ENCODE measurements around the gene CCM2.

CCM2 gene

DNA sequence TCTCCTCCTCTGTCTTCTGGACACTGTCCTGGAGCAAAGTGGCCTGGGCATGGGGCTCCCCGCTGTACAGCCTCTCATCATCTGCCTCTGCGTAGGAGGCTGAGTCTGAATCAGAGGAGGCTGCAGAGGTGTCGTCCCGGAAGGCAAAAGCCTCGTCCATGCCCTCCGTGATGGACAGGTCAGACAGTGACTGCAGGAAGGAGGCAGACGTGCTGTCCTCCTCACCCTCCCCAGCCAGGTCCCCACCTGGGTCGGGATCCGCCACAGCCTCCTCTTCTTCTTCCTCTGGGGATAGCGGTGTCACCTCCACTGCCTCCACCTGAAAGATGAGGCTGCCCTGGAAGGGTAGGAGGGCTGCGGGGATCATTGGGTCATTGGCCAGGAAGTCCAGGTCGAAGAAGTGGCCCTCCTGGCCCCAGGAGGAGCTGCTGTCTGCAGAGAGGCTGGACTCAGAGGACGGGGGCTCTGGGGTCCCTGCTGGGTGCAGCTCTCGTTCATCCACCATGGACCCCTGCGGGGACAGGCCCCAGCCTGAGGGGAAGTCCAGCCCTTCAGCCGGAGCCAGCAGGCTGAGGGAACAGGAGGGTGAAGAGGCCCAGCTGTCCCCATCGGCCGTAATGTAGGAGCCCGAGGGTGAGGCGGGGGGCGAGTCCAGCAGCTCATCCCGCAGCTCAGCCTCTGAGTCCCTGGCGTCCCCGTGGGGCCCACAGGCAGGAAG lies 85.1 kb downstream of the CCM2 start:
- Histone ChIP-seq H3K27ac (ENCODE audit: low read length) (no peak overlapping the region), H3K9me3 (ENCODE audit: control insufficient read depth, low read depth, low read length) (no peaks in the 10 kb centered on the region), H3K9ac (ENCODE audit: low read length) (no peak overlapping the region), H3K27me3 (ENCODE audit: control insufficient read depth, insufficient read depth, low read length) (peaks cover 15% of the 10 kb centered on the region), H3K36me3 (ENCODE audit: control insufficient read depth, low read depth, low read length) (no peaks in the 10 kb centered on the region), H3K4me1 (ENCODE audit: control insufficient read depth, low read depth, low read length) (no peaks in the 10 kb centered on the region), H3K4me3 (ENCODE audit: low read length) (no peak overlapping the region)

DNA sequence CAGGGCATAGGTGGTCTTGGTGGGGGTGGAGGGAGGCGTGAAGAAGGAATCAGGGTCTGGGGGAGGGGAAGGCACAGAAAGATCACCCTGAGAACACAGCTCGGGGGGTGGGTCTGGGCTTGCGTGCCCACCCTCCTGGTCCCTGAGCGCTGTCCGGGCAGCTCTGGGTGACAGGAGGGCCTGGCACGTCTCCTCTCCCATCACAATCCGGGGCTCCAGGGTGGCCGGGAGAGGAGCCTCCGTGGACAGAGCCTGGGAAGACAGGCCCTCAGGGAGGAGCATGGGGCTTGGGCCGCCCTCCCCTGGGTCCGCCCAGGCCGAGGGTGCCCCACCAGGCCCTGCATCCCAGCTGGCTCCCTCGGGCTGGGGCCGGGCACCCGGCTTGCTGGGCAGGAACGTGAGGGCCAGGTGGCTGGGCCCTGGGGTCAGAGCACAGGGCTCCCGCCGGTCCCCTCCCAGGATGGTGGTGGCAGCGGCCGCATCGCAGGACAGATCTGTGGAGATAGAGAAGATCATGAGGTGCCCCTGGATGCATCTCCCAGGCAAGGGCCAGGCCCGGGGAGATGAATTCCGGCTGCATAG lies 85.7 kb downstream of the CCM2 start:
- Histone ChIP-seq H3K9ac (ENCODE audit: low read length) (no peak overlapping the region), H3K27ac (ENCODE audit: low read length) (no peak overlapping the region), H3K36me3 (ENCODE audit: control insufficient read depth, low read depth, low read length) (no peaks in the 10 kb centered on the region), H3K4me1 (ENCODE audit: control insufficient read depth, low read depth, low read length) (no peaks in the 10 kb centered on the region), H3K27me3 (ENCODE audit: control insufficient read depth, insufficient read depth, low read length) (peaks cover 15% of the 10 kb centered on the region), H3K4me3 (ENCODE audit: low read length) (no peak overlapping the region), H3K9me3 (ENCODE audit: control insufficient read depth, low read depth, low read length) (no peaks in the 10 kb centered on the region)

DNA sequence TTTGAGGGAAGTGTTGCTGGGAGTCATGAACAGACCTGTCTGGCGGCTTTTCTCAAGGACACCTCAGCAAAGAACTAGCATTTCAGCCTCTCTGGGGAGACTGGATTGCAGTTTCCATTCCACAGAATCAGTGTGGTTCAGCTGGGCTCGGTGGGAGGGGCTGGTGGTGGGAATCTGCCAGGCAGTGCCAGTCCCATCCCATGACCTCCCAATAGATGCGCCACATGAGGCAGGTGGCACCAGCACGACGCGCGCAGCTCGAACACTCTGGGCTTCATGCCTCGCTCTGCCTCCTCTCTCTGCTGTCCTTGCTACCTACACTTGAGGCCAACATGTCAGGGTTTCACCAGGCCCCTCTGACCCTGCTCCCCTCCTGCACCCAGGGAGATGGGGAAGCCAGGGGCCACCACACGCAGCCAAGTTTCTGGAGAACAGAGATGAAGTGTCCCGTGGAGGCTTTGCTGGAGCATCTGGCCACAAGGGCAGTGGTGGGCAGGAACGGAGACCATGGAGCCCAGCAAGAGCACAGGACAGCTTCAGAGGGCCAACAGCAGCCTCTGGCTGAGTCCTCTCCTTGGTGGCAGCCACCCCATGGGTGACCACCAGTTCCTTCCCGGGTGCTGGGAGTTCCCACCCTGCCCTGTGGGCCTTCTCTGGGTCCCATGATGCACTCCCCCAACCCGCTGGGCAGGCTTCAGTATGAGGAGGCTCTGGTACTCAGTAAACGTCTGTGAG lies 86.5 kb downstream of the CCM2 start:
- Histone ChIP-seq H3K4me1 (ENCODE audit: control insufficient read depth, low read depth, low read length) (no peaks in the 10 kb centered on the region), H3K36me3 (ENCODE audit: control insufficient read depth, low read depth, low read length) (no peaks in the 10 kb centered on the region), H3K9me3 (ENCODE audit: control insufficient read depth, low read depth, low read length) (no peaks in the 10 kb centered on the region), H3K9ac (ENCODE audit: low read length) (no peak overlapping the region), H3K4me3 (ENCODE audit: low read length) (no peak overlapping the region), H3K27ac (ENCODE audit: low read length) (no peak overlapping the region), H3K27me3 (ENCODE audit: control insufficient read depth, insufficient read depth, low read length) (peaks cover 15% of the 10 kb centered on the region)

DNA sequence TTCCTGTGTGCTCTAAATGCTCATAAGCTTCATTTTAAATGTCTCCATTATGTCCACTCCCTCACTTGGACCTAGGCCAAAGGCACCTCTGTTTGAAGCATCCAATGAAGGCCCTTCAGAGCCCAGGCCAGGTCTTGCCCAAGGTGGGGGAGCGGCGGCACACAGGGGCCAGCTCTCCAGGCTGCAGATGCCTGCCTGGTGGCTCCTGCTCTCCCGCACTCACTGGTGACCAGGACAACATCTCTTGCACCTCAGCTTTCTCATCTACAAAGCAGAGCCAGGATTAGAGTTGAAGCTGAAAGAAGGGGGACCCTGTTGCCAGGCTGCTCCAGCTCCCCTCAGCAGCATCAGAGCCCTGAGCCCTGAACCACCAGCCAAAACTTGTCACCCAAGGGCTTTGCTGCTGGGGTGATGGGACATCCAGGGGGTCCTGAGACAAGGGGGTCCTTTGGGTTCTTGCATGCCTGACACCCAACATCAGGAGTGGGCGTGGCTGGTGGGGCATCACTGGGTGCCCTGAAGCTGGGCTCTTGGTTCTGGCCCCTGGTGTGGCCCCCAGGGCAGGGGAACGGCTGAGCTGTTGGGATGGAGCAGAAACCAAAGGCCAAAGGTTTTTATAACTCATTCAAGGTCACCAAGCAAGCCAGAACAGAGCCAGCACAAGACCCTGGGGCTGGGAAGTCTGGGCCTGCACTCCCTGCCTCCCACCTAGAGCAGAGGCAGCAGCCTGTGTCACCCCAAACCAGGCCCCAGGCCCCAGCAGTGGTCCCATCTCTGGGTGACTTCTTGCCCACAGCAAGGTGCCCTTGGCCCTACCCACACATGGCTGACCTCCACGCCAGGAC lies 87.5 kb downstream of the CCM2 start:
- no peak overlapping the region for H3K4me3 ChIP-seq (ENCODE audit: low read length)
- H3K36me3 ChIP-seq (ENCODE audit: control insufficient read depth, low read depth, low read length) = no peaks in the 10 kb centered on the region
- no peak overlapping the region for H3K9ac ChIP-seq (ENCODE audit: low read length)
- H3K27ac ChIP-seq (ENCODE audit: low read length) = no peak overlapping the region
- H3K27me3 ChIP-seq (ENCODE audit: control insufficient read depth, insufficient read depth, low read length) = peaks cover 15% of the 10 kb centered on the region
- peaks cover 1% of the 10 kb centered on the region for H3K4me1 ChIP-seq (ENCODE audit: control insufficient read depth, low read depth, low read length)
- H3K9me3 ChIP-seq (ENCODE audit: control insufficient read depth, low read depth, low read length) = no peaks in the 10 kb centered on the region

DNA sequence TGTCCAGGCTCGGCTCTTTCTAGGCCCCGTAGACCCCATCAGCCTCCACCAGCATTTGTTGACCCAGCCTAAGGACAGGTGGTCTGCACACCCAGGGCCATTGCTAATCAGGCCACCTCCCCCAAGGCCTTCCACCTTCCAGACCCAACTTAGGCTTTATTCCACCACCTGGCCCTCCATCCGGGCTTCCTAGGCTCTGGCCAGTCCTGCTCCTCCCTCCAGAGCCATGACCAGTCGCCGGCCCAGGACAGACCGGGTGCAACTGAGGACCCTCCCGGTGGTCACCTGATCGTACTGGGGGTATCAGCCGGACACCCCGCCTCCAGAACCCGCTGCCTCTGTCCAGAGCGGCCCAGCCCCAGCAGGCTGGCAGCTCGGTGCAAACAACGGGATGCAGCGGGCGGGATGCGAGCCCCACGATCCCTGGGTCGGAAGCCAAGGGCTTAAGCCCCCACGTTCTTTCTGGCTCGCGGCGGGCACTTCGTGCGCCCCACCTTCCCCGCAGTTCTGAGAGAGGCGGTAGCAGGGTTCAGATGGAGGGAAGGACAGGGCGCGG lies 88.2 kb downstream of the CCM2 start:
- H3K4me3 ChIP-seq (ENCODE audit: low read length) = peak overlapping the region; percentile 66
- H3K27ac ChIP-seq (ENCODE audit: low read length) = no peak overlapping the region

DNA sequence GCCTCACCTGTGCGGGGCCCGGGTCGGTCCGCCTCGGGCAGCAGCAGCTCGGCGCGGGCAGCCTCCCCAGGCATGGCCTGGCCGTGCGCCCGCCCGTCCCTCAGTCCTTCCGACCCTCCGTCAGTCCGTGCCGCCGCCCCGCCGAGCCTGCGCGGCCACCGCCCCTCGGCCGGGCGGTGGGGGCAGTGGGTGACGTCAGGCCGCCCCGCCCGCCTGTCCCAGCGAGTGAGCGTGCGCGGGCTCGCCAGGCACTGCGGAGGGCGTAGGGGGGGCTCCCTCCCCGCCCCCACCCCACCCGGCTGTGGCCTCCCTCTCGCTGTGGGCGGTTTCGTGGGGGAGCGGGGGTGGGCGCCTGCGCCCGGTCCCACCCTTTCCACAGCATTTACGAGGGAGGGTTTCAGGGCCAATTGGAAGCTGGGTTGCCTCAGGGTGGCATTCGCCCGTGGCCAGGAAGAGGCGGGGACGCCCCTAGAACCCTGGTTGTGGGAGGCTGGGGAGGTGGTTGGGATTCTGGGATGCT lies 88.9 kb downstream of the CCM2 start, which contains the start of gene NACAD:
NACAD (minus strand) TSS at position 149 of the 520 bp plus-strand sequence; CDS start at position 74, 75 bp downstream.
- no peak within 1 kb of the TSS for H3K27ac ChIP-seq (ENCODE audit: low read length)
- H3K36me3 ChIP-seq (ENCODE audit: control insufficient read depth, low read depth, low read length) = no peaks in the 10 kb centered on the region
- H3K27me3 ChIP-seq (ENCODE audit: control insufficient read depth, insufficient read depth, low read length) = peaks cover 15% of the 10 kb centered on the region
- H3K4me3 ChIP-seq (ENCODE audit: low read length) = peak within 1 kb of the TSS; percentile 66
- peaks cover 6% of the 10 kb centered on the region for H3K4me1 ChIP-seq (ENCODE audit: control insufficient read depth, low read depth, low read length)
- no peak within 1 kb of the TSS for H3K9ac ChIP-seq (ENCODE audit: low read length)
- no peaks in the 10 kb centered on the region for H3K9me3 ChIP-seq (ENCODE audit: control insufficient read depth, low read depth, low read length)

More for the DNA sequence above, 88.2 kb downstream of the CCM2 start:
- H3K36me3 ChIP-seq (ENCODE audit: control insufficient read depth, low read depth, low read length) = no peaks in the 10 kb centered on the region
- no peaks in the 10 kb centered on the region for H3K9me3 ChIP-seq (ENCODE audit: control insufficient read depth, low read depth, low read length)
- no peak overlapping the region for H3K9ac ChIP-seq (ENCODE audit: low read length)
- peaks cover 6% of the 10 kb centered on the region for H3K4me1 ChIP-seq (ENCODE audit: control insufficient read depth, low read depth, low read length)
- peaks cover 15% of the 10 kb centered on the region for H3K27me3 ChIP-seq (ENCODE audit: control insufficient read depth, insufficient read depth, low read length)

DNA sequence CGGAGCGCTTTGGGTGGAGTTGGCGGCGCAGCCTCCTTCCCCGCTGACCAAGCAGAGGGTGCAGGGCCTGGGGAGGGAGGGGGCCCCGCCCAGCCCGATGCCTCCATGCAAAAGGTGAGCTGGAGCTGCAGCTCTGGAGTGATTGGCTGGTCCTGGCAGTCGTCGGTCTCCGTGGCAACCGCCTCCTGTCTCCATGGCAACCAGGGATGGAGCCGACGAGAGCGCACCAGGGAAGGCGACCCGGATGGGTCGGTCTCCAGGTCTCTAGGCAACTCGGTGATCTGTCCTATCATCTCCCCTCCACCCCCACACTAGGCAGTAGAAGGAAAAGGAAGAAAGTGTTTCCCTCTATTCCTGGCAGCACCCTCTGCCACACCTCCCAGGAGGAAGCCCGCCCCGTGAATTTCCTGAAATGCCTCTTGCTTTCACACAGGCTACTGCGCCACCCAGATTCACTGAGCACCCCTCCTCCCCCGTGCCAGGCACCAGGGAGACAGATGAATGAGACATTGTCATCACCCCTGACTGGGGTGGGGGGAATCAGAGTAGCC lies 89.4 kb downstream of the CCM2 start:
- no peaks in the 10 kb centered on the region for H3K36me3 ChIP-seq (ENCODE audit: control insufficient read depth, low read depth, low read length)
- H3K27ac ChIP-seq (ENCODE audit: low read length) = no peak overlapping the region
- peaks cover 6% of the 10 kb centered on the region for H3K4me1 ChIP-seq (ENCODE audit: control insufficient read depth, low read depth, low read length)
- peak overlapping the region; percentile 66 for H3K4me3 ChIP-seq (ENCODE audit: low read length)
- H3K27me3 ChIP-seq (ENCODE audit: control insufficient read depth, insufficient read depth, low read length) = peaks cover 15% of the 10 kb centered on the region
- H3K9me3 ChIP-seq (ENCODE audit: control insufficient read depth, low read depth, low read length) = no peaks in the 10 kb centered on the region
- no peak overlapping the region for H3K9ac ChIP-seq (ENCODE audit: low read length)

DNA sequence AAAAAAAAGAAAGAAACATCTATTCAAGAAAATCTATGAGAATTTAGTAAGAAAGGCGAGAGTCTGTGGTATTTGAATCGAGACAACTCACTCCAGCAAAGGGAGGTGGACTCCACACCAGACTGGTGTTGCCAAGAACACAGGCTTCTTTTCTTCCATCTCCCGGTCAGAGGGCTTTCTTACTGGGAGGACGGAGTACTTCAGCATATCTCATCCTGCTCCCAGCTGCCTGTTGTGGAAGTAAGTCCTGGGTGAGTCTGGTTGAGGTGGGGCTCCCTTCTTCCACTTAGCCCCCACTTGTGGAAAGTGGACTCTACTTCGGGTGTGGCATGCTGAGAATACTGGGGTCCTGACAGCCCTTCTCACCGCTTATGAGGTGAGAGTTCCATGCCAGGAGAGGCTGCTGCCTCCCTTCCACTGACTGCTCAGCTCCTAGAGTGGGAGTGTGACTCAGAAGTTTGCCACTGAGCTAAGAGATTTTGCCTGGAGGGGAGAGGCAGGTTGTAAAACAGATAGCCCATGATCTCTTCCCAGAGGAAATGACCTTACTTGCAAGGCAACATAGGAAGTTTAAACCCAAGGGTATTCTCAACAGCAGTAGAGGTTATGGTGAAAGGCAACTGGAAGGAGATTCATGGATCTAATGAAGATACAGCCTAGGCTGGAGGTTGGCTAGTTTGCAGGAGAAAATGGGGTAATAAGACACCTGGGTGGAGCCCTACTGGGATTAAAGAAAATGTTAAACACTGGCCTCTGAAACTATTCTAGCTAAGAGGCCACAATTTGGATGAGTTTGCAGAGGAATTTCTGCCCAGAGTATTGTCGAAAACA lies 92.3 kb downstream of the CCM2 start:
- Histone ChIP-seq H3K27me3 (ENCODE audit: control insufficient read depth, insufficient read depth, low read length) (peaks cover 12% of the 10 kb centered on the region), H3K36me3 (ENCODE audit: control insufficient read depth, low read depth, low read length) (no peaks in the 10 kb centered on the region), H3K4me3 (ENCODE audit: low read length) (no peak overlapping the region), H3K9ac (ENCODE audit: low read length) (no peak overlapping the region), H3K4me1 (ENCODE audit: control insufficient read depth, low read depth, low read length) (peaks cover 6% of the 10 kb centered on the region), H3K9me3 (ENCODE audit: control insufficient read depth, low read depth, low read length) (no peaks in the 10 kb centered on the region), H3K27ac (ENCODE audit: low read length) (no peak overlapping the region)

DNA sequence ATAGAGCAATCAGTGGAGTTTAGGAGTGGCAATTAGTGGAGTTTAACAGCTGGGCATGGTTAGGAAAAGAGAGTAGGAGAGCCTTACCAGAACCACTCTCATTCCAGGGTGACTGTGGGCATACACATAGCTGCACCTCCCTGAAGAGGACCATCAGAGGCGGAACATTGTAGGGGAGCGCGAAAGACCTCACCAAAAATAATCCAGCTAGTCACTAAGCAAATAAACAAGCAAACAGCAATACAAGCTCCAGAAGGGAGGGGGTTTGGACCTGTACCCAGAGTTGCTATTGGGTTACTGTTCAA lies 92.9 kb downstream of the CCM2 start:
- peaks cover 6% of the 10 kb centered on the region for H3K4me1 ChIP-seq (ENCODE audit: control insufficient read depth, low read depth, low read length)
- H3K9me3 ChIP-seq (ENCODE audit: control insufficient read depth, low read depth, low read length) = no peaks in the 10 kb centered on the region
- H3K4me3 ChIP-seq (ENCODE audit: low read length) = no peak overlapping the region
- peaks cover 6% of the 10 kb centered on the region for H3K27me3 ChIP-seq (ENCODE audit: control insufficient read depth, insufficient read depth, low read length)
- no peak overlapping the region for H3K27ac ChIP-seq (ENCODE audit: low read length)
- no peak overlapping the region for H3K9ac ChIP-seq (ENCODE audit: low read length)
- H3K36me3 ChIP-seq (ENCODE audit: control insufficient read depth, low read depth, low read length) = no peaks in the 10 kb centered on the region
